Thoracic aorta (tissue), 2 donors: ENCODE measurements around the gene TMEM176A. TPM values are rescaled to one million over a fixed set of nuclear protein-coding genes. Genes with fewer than 3 reads are reported as not detected.

Experiments
- ATAC-seq: fragments of 150-250 bp; one replicate; pipeline ENCODE4 v1.8.0; 2017; ENCODE audit warnings: low read depth; ENCODE audit not compliant: insufficient number of reproducible peaks, low FRiP score
- DNase-seq: peaks from one replicate; pipeline ENCODE4 v3.0.0-alpha.2; 2020; ENCODE audit warnings: low spot score
- H3K27ac ChIP-seq, 2 donors: fragments of 200-600 bp; sonication (generic); 1 replicate in 1 of 2; 2 replicates in 1 of 2; pipeline ENCODE4 v1.5.1; 2016; ENCODE audit warnings: mild to moderate bottlenecking in 2 of 2, moderate library complexity in 2 of 2
- H3K27me3 ChIP-seq: fragments of 200-600 bp; sonication (generic); replicated peaks from 2 replicates; pipeline ENCODE4 v1.6.0; 2016; ENCODE audit warnings: mild to moderate bottlenecking; ENCODE audit not compliant: insufficient read depth
- H3K36me3 ChIP-seq: fragments of 200-600 bp; sonication (generic); one replicate; pipeline ENCODE4 v1.5.1; 2016
- H3K4me1 ChIP-seq, 2 donors: fragments of 200-600 bp; sonication (generic); 1 replicate in 1 of 2; 2 replicates in 1 of 2; pipeline versions ENCODE4 v1.5.1 to v1.6.0; 2016; ENCODE audit warnings: low read depth in 2 of 2, mild to moderate bottlenecking in 1 of 2; ENCODE audit not compliant: control insufficient read depth in 1 of 2
- H3K4me3 ChIP-seq: fragments of 200-600 bp; sonication (generic); 2 replicates; pipeline ENCODE4 v1.5.1; 2016; ENCODE audit warnings: mild to moderate bottlenecking
- H3K9me3 ChIP-seq: fragments of 200-600 bp; sonication (generic); 2 replicates; pipeline ENCODE4 v1.5.1; 2016
- total RNA-seq, 2 donors: library from RNA; depleted of rRNA; stranded (reverse); fragments of >200 nt; gene quantifications; one replicate each; pipeline versions ENCODE4 v1.1.0 to v1.2.3, GENCODE V29; 2016
- TF ChIP-seq, protein P1 (sequence below): fragments of 200-600 bp; sonication (generic); IDR thresholded peaks from one replicate; pipeline ENCODE4 v1.5.1; 2019; ENCODE audit warnings: antibody characterized with exemption

Gene TMEM176A
- total RNA-seq, 2 donors from 2014 or later = 9.1 to 23.4 TPM

- H3K9me3 ChIP-seq = no peaks in the 10 kb centered on the region
- DNase-seq = no peak
- TF ChIP-seq, protein P1, sequence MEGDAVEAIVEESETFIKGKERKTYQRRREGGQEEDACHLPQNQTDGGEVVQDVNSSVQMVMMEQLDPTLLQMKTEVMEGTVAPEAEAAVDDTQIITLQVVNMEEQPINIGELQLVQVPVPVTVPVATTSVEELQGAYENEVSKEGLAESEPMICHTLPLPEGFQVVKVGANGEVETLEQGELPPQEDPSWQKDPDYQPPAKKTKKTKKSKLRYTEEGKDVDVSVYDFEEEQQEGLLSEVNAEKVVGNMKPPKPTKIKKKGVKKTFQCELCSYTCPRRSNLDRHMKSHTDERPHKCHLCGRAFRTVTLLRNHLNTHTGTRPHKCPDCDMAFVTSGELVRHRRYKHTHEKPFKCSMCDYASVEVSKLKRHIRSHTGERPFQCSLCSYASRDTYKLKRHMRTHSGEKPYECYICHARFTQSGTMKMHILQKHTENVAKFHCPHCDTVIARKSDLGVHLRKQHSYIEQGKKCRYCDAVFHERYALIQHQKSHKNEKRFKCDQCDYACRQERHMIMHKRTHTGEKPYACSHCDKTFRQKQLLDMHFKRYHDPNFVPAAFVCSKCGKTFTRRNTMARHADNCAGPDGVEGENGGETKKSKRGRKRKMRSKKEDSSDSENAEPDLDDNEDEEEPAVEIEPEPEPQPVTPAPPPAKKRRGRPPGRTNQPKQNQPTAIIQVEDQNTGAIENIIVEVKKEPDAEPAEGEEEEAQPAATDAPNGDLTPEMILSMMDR = no peak
- no peak overlapping the region for H3K4me3 ChIP-seq
- no peak overlapping the region for H3K27ac ChIP-seq
- no peaks in the 10 kb centered on the region for H3K27me3 ChIP-seq
- no peaks in the 10 kb centered on the region for H3K36me3 ChIP-seq
- no peaks in the 10 kb centered on the region for H3K4me1 ChIP-seq
- ATAC-seq = no peak
These were observed 25.7 kb downstream of the TMEM176A start for GRCh38 chr7:150826061-150826849.

- DNase-seq (no peak), ATAC-seq (no peak)
- Histone ChIP-seq H3K27me3 (no peaks in the 10 kb centered on the region), H3K27ac (no peak overlapping the region), H3K4me1 (no peaks in the 10 kb centered on the region), H3K9me3 (no peaks in the 10 kb centered on the region), H3K36me3 (no peaks in the 10 kb centered on the region), H3K4me3 (no peak overlapping the region)
- TF ChIP-seq, protein P1 = no peak
These were observed 27.8 kb downstream of the TMEM176A start for GRCh38 chr7:150828384-150828783.

GRCh38 chr7:150829426-150829825, 28.9 kb downstream of the TMEM176A start:
- TF ChIP-seq, protein P1 = no peak
- Histone ChIP-seq H3K4me3 (no peak overlapping the region), H3K9me3 (no peaks in the 10 kb centered on the region), H3K4me1 (no peaks in the 10 kb centered on the region), H3K27ac (no peak overlapping the region), H3K36me3 (no peaks in the 10 kb centered on the region), H3K27me3 (no peaks in the 10 kb centered on the region)
- no peak for DNase-seq
- ATAC-seq = no peak

DNA sequence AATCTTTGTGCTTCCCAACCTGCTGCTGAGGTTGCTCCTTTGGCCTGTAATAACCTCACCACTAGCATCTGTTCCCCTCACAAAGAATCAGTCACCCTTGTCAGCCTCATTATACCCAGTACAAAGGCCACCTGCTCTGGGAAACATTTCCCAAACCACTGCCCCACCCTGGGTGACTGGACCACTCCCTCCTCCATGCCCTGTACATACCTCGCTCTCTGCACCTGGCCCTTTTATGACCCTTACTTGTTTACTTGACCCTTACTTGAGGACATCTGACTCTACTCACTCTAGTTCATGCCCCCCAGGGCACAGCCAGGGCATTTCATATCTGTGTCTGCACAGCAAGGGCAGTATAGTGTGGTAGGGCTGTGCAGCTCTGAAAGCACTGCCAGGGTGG, 30.4 kb downstream of the TMEM176A start:
- DNase-seq (no peak), ATAC-seq (no peak)
- TF ChIP-seq, protein P1 = no peak
- no peaks in the 10 kb centered on the region for H3K4me1 ChIP-seq
- H3K9me3 ChIP-seq = no peaks in the 10 kb centered on the region
- H3K27me3 ChIP-seq = no peaks in the 10 kb centered on the region
- H3K4me3 ChIP-seq = no peak overlapping the region
- no peaks in the 10 kb centered on the region for H3K36me3 ChIP-seq
- H3K27ac ChIP-seq = no peak overlapping the region

DNA sequence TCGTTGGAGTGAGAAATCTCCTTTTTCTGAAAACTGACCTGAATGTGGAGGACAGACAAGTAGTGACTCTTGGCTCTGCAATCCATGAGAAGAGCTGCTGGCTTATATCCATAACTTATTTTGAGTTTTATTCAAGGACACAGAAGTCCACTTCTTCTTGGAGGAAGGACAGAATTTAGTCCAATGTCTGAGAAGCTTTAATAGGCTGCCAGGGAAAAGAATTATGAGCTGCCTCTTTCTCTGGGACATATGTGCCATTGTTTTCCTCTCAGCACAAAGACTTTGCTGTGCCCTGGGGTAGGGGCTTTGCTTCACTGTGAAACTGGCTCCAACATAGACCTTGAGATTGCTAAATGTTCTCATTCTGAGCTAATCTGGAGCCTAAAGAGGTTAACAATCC, 31.3 kb downstream of the TMEM176A start:
- H3K4me1 ChIP-seq = no peaks in the 10 kb centered on the region
- no peaks in the 10 kb centered on the region for H3K36me3 ChIP-seq
- no peak overlapping the region for H3K4me3 ChIP-seq
- TF ChIP-seq, protein P1 = no peak
- no peaks in the 10 kb centered on the region for H3K27me3 ChIP-seq
- DNase-seq (no peak), ATAC-seq (no peak)
- no peaks in the 10 kb centered on the region for H3K9me3 ChIP-seq
- H3K27ac ChIP-seq = no peak overlapping the region
